Sciatic nerve (tissue), 2 donors: ENCODE results near the gene CENPE. TPM values are rescaled to one million over a fixed set of nuclear protein-coding genes. Genes with fewer than 3 reads are reported as not detected.
A peak's percentile ranks its signal among the peaks of the same experiment; 100 is the strongest.

Experiments
- ATAC-seq: fragments of 200-7000 bp; cut with Tn5 transposase; one replicate; pipeline ENCODE4 v1.9.1; 2020; ENCODE audit warnings: mild to moderate bottlenecking, moderate library complexity
- DNase-seq: peaks from one replicate; pipeline ENCODE4 v3.0.0-alpha.2; 2020; ENCODE audit warnings: low spot score
- intact Hi-C: fragments of 100-400 bp; cut with DNase I; formaldehyde crosslinking; loops from one replicate; pipeline ENCODE4 v1.14.2; 2022
- total RNA-seq: library from RNA; stranded (reverse); fragmentation: NEBNext Ultra II Directional; extraction: Animal tissue kit (Norgen Biotek cat#: 25700); gene quantifications from one replicate; pipeline ENCODE4 v1.2.1, GENCODE V29; 2021
- donor health status: DM: no; HTN: no; CAD: no.
- donor health status: DM: no; HTN: no; CAD: no.

CENPE gene
- total RNA-seq, 1 donor from 2014 or later = 0.76 TPM

DNA sequence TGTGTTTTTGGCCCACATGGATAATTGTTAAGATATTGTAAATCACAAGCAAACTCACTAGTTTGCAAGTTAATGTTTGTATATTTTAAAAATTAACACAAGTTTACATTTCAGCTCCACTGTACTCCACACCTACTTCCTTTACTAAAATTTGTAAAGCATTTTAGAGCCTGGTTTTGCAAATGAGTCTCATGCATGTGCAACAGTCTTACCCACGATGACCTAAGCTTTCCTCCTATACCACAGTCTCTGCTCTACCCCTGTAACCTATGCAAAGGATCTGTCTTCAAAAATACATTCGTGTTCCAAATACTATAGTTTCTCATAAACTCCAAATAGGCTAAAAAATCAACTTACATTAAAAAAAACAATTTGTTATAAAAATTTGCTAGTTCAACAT lies 108.7 kb downstream of the CENPE start:
- DNase-seq (no peak), ATAC-seq (no peak)
- intact Hi-C loops = no loop called here

DNA sequence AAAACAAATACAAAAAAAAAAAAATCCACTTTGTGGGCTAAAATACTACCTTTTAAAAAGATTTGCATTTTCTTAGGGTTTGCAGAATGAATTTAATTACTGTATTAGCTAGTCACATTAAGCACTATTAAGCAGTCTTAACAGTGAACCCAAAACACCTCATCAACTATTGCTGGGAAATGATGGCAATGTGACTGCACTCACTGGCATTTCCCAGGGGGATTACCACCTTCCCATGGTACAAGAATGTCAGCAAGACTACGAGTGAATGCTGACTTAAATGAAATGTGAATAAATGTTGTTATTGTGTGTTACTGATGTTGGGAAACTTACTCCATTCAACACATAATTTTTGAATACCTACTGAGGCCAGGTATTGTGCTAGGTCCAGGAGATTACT lies 111.6 kb downstream of the CENPE start:
- no peak for DNase-seq
- intact Hi-C loops = no loop called here
- no peak for ATAC-seq

DNA sequence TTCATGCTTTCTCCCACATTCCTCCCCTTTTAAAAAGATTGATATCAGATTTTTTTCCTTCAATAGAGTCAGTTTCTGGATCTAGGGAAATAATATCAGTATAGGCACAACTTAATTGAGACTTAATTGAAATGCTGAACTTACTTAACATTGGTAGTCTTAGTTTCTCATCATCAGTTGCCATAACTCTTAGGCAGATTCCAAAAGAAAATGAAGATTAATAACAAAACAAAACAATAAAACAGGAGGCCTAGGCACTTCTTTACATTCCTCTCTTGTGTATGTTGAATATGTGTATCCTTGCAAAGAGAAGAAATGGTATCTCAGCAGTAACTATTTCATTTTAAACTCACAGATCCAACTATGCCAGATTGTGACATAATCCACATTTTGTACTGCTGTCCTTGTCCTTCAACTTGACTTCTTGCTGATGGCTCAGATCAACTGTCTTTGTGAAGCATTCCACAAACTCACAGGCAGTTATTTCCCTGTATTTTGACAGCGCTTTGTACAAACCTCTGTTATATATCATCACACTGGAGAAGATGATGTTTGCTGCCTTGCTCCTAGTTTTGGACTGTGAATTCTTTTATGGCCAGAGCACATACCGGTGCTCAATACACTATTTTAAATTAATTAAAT lies 112.5 kb downstream of the CENPE start:
- DNase-seq (no peak), ATAC-seq (no peak)
- intact Hi-C loops = no loop called here

DNA sequence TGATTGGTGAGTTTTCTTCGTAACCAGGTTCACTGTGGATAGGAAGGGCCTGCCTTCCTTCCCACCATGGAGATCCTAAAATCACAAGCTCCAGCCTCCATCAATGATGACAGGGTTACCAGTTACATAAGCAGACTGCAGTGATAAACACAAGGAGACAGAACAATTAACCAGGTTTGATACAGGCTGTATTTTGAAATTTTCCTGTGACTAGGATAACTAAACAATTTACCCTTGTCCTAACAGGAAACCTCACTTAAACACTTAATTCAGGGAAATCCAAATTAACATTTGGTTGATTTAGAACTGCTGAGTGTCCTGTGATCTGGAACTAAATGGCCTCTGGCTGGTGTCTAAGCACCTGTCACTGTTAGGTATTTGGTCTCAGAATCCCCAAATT lies 118.5 kb downstream of the CENPE start:
- ATAC-seq = no peak
- no peak for DNase-seq
- intact Hi-C loops = no loop called here

DNA sequence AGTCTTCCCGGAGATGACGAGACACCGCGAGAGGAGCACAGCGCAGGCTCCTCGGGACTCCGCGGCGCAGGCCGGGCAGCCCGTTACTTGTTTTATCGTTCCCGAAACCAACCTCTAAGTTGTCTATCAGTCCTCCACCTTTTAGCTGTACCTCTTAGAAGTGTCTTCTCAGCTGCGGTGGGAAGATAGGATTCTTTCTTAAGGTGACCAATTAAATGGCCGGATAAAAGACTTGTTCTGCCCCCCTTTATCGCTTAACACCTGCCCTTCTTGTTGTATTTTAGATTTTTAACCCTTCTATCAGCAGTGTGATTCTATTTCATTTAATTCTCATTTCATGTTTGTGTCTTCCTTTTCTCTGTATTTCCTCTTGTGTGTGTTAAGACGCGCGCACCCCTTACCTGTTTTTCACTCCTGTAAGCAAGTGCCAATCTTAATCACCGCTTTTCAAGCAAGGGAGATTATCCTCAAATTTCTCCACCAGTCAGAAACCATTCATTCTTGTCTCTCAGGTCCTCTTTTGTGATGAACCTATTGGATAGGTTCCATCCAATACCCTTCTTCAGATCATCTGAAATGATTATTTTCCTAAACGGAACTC lies 121.3 kb downstream of the CENPE start, which contains the start of gene SLC9B2:
TSS of gene SLC9B2 (minus strand) at position 15 of the 601 bp plus-strand sequence. CDS start 9,211 bp downstream, outside the sequence.
- intact Hi-C loops = no loop called here
- no peak for DNase-seq
- ATAC-seq = no peak

DNA sequence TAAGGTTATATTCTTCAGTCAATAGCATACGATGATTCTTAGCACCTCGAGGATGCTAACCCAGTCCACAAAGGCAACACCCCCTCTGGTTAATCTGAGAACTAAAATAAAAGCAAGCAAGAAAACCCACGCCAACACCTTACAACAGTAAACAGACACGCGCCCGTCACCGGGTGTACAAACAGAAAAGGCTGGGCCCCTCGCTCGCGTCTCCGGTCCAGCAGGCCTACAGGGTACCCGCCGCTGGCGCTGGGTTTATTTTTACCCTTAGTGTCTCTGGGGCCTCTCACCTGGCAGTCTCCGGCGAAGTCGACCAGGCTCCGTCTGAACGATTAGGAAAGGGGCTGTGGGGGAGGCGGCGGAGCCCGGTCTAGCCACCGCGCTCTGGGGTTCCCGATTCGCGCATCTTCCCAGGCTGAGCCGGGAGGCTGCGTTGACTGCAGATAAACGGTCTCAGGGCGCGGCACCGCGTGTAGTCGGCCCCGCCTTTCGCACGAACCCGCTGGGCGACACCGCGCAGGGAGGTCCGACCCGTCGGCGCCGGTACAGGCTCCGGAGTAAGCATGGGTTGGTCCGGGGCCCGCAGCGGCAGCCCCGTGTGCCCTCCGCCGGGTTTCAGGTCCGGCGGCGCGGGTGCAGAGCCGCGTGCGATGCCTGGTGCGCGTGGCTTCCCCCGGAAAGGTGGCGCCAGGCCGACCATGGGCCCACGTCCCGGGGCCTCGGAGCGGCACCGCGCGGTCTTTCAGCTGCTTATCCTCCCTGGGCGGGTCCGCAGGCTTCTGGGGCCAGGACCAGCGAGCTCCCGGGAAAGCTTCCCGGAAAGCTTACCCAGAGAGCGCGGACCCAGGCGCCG lies 122.0 kb downstream of the CENPE start:
- peak; percentile 81 for DNase-seq
- peak; percentile 89 for ATAC-seq
- intact Hi-C loops = no loop called here

DNA sequence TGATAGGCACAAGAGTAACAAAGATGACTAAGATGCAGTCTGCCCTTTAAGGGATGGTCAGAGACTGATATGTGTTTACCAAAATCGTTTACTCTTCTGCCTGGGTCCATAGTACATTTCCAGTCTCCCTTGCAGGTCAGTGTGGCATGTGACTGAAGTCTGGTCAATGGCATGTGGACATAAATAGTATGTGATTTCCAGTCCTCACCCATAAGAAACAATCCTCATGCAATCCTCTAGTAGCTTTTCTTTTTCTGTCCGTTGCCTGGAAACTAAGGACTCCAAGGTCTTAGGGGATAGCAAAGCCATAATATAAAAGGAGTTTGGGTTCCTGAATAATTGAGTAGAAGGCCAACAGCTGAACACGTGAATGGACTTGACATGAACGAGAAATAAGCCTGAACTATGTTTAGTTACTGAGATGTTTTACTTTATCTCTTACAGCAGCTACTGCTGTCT lies 122.7 kb downstream of the CENPE start:
- intact Hi-C loops = no loop called here
- ATAC-seq (peak; percentile 16), DNase-seq (no peak)

DNA sequence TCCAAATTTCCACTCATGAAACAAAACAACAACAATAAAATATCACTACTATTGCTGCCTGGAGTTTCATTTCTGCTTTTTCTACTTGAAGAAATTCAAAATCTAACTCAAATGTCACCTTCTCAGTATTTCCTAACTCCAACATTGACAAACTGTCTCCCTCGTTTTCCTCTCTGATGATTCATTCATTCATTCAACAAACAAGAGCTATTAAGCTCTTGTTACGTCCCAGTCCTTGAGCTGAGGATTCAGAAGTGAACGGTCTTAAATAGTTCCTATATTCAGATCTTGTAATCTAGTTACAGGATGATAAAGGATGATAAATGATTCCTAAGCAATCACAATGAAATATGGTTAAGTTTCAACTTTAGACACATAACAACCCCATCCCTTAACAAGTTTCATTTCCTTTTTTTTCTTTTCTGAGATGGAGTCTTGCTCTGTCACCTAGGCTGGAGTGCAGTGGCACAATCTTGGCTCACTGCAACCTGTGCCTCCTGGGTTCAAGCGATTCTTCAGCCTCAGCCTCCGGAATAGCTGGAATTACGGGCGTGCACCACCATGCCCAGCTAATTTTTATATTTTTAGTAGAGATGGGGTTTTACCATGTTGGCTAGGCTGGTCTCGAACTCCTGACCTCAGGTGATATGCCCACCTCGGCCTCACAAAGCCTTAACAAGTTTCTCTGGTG lies 123.3 kb downstream of the CENPE start:
- DNase-seq = no peak
- intact Hi-C loops = no loop called here
- no peak for ATAC-seq

DNA sequence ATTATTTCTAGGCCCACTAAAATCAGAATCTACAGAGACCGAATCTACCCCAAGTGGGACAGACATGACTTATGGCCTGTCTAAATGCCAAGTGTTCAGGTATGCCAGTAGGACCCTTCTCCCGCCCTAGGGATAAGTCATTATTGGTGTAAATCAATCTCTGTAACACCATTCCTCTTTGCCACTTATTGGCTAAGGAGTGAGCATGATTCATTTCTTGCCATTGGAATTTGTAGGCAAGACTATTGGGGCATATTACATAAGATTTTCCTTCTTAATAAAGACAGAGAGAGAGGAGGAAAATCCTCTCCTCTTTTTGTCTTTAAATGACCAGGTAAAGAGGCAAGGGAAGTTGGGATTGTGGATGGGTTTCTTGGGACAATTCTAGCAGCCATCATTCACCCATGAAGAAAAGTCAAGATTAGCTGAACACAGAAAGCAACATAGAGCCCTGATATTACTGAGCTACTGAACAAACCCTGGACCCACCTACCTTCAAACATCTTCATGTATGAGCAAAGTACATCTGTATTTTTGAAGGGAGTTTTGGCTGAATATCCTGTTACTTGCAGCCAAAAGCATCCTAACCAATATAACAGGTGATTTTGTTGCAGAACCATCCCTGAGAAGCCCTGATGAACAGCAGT lies 124.2 kb downstream of the CENPE start:
- ATAC-seq (no peak), DNase-seq (no peak)
- intact Hi-C loops = no loop called here

DNA sequence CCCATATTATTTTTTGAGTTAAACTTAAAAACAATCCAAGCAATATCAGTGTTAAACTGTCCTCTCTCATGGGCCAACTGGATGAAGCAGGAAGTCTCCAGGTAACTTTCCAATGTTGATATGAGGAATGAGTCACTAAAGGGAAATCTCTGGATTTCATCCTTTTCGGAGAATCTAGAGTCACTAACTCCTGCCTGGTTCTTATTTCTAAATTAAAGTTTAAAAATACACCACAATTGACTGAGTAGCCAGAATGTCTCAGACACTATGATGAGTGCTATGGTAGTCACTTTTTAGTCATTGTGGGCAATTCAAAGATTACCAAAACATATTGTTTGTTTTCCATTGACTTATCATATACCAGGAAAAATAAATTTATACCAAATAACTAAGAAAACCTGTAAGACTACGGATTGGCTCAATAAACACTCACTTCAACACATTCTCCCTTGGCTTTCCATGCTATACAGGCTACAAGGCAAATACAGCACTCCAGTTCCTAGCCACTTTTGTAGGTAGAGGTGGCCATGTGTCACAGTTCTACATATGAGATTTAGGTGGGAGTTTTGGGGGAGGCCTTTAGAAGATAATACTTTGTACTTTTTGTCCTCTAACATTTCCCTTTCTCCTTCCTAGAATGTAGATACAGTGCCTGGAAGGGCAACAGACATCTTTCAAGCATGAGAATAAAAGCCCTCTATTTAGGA lies 130.1 kb downstream of the CENPE start:
- DNase-seq = no peak
- intact Hi-C loops = no loop called here
- no peak for ATAC-seq

DNA sequence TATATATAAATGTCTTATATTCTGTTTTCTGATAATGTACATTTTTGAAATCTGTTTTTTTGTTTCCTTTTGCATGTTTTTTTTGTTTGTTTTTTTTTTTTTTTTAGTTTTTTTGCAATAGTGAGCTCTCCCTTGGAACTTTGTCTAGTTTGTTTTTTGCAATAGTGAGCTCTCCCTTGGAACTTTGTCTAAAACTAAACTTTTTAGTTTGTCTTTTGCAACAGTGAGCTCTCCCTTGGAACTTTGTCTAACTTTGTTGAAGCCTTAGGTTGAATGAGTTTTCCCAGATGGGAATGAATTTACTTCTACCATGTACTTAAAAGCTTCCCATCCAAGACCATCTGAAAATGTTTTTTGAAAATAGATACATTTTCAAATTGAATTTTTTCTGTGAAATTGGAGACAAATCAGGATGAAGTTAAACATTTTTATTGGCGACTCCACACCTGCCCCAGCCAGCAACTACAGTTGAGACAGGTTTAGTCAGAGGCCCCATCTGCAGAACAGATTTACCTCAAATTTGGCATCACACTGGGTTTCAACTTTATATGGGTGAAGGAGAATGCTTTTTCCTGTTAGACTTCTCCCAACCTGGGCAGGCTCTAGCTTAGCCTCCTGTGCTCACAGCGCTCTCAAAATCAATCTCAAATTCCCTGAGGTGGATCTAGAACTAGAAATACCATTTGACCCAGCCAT lies 137.5 kb downstream of the CENPE start:
- DNase-seq = no peak
- ATAC-seq = no peak
- intact Hi-C loops = no loop called here

Other genes with a start within 250 kb of the CENPE start
- 3.7 TPM for gene SLC9B1, start 178.6 kb downstream of the CENPE start, total RNA-seq
- gene SLC9B2, start 121.6 kb downstream of the CENPE start, total RNA-seq = 19.0 TPM
- gene BDH2, start 98.5 kb downstream of the CENPE start, total RNA-seq = 57.0 TPM